AG09309 (cell line): ENCODE data around the gene DEXI.
A peak's percentile ranks its signal among the peaks of the same experiment; 100 is the strongest.

Source experiments
- DNase-seq: peaks from one replicate; pipeline ENCODE4 v3.0.0-alpha.2; 2010; ENCODE audit warnings: low read depth
- H3K4me3 ChIP-seq: 2 replicates; pipeline ENCODE4 v1.5.1; 2011; ENCODE audit warnings: mild to moderate bottlenecking, low read depth, low read length, moderate library complexity; ENCODE audit not compliant: control insufficient read depth
- CTCF ChIP-seq: IDR thresholded peaks from 2 replicates; pipeline ENCODE4 v1.5.1; 2011; ENCODE audit warnings: mild to moderate bottlenecking, low read depth, low read length, inconsistent platforms; ENCODE audit not compliant: insufficient read depth, control insufficient read depth; ENCODE audit errors: missing control alignments

Gene DEXI

DNA sequence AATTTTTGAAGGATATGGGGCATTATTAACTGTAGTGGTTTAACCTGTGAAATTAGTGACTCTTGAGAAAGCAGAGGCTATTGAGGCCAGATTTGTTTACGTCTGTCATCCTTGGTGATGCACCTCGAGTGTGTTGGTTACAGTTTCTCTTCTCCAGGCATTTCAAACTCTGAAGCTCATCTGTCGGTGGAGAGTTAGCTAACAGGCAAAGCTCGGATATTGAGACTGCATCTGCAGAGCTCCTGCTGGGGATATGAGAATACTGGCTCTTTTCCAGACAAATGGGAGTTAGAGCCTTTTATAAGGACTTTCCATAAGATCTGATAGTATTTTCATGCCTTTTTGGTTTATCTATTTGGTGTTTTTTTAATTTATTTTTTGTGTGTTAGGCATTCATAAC lies 8.8 kb upstream of the DEXI start:
- H3K4me3 ChIP-seq, result no peak overlapping the region
- no peak for TF ChIP-seq CTCF
- DNase-seq, result no peak

DNA sequence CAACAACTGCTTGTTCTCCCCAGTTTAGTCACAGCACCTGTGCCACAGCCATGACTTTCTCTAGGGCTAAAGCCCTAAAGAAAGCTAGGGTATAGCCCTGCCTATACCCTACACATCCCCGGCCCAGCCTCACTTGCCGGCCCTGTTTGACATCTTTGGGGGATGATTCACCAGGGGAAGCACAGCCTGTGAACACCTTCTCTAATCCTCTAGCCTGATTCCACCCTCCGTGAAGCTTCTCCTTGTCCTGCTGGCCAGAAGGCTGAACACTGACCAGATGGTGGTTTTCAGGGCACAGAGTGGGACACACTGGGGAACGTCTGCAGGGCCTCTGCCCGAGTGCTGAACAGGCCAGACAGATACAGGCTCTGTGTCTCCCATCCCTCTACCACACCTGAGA lies 8.1 kb upstream of the DEXI start:
- no peak for TF ChIP-seq CTCF
- no peak for DNase-seq
- H3K4me3 ChIP-seq, result no peak overlapping the region

DNA sequence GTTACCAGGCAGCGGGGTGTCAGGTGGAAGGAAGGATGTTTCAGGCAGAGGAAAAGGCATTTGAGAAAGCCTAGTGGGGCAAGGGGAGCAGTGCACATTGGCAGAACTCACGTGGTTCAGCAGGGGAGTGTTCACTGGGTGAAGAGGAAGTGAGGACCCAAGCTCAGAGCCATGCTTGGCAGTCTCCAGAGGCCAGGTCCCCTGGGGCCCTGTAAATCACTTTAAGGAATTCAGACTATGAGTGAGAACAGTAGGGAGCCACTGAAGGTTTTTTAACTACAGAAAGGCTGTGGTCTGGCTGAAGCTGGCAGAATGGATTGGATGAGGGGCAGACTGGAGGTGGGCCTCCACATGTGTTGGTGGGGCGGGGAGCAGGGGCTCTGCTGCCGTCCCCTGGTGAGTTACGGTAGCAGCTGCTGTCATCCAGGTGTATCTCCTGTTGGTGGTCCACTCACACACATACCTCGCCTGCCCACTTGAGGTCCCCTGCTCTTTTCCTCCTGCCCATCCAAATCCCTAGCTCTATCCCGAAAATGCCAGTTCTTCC lies 7.2 kb upstream of the DEXI start:
- H3K4me3 ChIP-seq, result no peak overlapping the region
- DNase-seq, result no peak
- TF ChIP-seq CTCF, result no peak

- no peak for TF ChIP-seq CTCF
- no peak overlapping the region for H3K4me3 ChIP-seq
- no peak for DNase-seq
These were observed 5.0 kb upstream of the DEXI start for GRCh38 chr16:10947211-10947787.

- TF ChIP-seq CTCF, result no peak
- no peak for DNase-seq
- H3K4me3 ChIP-seq, result peak overlapping the region; percentile 1; the same call in 1 of the 2 replicates
These were observed 4.0 kb upstream of the DEXI start for GRCh38 chr16:10946308-10946707.

- peak overlapping the region; percentile 95 for H3K4me3 ChIP-seq
- no peak for DNase-seq
- TF ChIP-seq CTCF, result no peak
These were observed 3.0 kb upstream of the DEXI start for GRCh38 chr16:10945065-10945787.
